ENCODE data around the gene SESN3.

The SESN3 gene

DNA sequence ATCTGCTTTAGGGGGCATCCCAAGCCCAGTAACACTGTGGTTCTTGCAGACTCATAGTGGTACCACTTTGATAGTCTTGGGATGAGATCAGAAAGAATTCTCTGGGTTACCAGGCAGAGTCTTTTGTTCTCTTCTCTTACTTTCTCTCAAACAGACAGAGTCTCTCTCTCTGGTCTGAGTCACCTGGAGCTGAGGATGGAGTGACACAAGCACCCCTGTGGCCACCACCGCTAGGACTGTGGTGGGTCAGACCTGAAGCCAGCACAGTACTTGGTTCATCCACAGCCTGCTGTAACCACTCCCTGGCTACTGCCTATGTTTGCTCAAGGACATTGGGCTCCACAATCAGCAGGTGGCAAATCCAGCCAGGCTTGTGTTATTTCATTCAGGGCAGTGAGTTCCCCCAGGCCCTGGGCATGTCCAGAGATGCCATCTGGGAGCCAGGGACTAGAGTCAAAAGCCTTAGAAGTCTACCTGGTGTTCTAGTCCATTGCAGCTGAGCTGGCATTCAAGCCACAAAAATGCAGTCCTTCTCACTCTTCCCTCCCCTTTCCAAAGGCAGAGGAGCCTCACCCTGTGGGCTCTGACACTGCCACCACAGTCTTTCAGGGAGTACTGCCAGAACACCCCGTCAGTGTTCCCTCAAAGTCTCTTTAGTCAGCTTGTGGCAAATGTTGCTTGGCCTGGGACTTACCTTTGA lies 111.5 kb downstream of the SESN3 start:
- Histone ChIP-seq H3K9me3 (ENCODE audit: low read length) (no peaks in the 10 kb centered on the region), H3K4me3 (ENCODE audit: low read depth, low read length, poor library complexity, severe bottlenecking) (no peak overlapping the region), H2AFZ (ENCODE audit: low read length) (no peak overlapping the region), H3K4me1 (ENCODE audit: insufficient read depth, low read length, severe bottlenecking) (no peaks in the 10 kb centered on the region), H3K27ac (ENCODE audit: low read depth, low read length, poor library complexity, severe bottlenecking) (no peak overlapping the region), H3F3A (ENCODE audit: insufficient read depth, low read length) (no peaks in the 10 kb centered on the region), H3K9me2 (ENCODE audit: low read depth, low read length) (no peaks in the 10 kb centered on the region), H3K79me2 (ENCODE audit: insufficient read depth, low read length) (no peaks in the 10 kb centered on the region), H4K20me1 (ENCODE audit: insufficient read depth, low read length) (no peaks in the 10 kb centered on the region), H3K9ac (ENCODE audit: low read length) (no peak overlapping the region), H3K36me3 (ENCODE audit: insufficient read depth, low read length) (no peaks in the 10 kb centered on the region), H3K4me2 (ENCODE audit: low read length) (no peak overlapping the region), H3K27me3 (ENCODE audit: insufficient read depth, low read length) (no peaks in the 10 kb centered on the region)
- TF ChIP-seq, protein P1, sequence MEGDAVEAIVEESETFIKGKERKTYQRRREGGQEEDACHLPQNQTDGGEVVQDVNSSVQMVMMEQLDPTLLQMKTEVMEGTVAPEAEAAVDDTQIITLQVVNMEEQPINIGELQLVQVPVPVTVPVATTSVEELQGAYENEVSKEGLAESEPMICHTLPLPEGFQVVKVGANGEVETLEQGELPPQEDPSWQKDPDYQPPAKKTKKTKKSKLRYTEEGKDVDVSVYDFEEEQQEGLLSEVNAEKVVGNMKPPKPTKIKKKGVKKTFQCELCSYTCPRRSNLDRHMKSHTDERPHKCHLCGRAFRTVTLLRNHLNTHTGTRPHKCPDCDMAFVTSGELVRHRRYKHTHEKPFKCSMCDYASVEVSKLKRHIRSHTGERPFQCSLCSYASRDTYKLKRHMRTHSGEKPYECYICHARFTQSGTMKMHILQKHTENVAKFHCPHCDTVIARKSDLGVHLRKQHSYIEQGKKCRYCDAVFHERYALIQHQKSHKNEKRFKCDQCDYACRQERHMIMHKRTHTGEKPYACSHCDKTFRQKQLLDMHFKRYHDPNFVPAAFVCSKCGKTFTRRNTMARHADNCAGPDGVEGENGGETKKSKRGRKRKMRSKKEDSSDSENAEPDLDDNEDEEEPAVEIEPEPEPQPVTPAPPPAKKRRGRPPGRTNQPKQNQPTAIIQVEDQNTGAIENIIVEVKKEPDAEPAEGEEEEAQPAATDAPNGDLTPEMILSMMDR (IDR thresholded peaks at IDR 0.05; ENCODE audit: low read length): no peak
- TF ChIP-seq EZH2 (IDR thresholded peaks at IDR 0.05; ENCODE audit: borderline replicate concordance, low read length): no peak

DNA sequence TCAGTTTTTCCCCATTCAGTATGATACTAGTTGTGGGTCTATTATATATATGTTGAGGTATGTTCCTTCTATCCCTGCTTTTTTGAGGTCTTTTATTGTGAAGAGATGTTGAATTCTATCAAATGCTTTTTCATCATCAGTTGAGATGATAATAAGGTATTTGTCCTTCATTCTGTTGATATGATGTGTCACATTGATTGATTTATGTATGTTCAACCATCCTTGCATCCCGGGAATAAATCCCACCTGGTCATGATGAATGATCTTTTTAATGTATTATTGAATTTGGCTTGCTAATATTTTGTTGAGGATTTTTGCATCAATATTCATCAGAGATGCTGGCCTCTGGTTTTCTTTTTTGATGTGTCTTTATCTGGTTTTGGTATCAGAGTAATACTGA lies 115.4 kb downstream of the SESN3 start:
- no peaks in the 10 kb centered on the region for H3K27me3 ChIP-seq (ENCODE audit: insufficient read depth, low read length)
- TF ChIP-seq, protein P1 (IDR thresholded peaks at IDR 0.05; ENCODE audit: low read length): no peak
- TF ChIP-seq EZH2 (IDR thresholded peaks at IDR 0.05; ENCODE audit: borderline replicate concordance, low read length): no peak
- H3K9me2 ChIP-seq (ENCODE audit: low read depth, low read length): no peaks in the 10 kb centered on the region
- H3K4me2 ChIP-seq (ENCODE audit: low read length): no peak overlapping the region
- no peaks in the 10 kb centered on the region for H4K20me1 ChIP-seq (ENCODE audit: insufficient read depth, low read length)
- no peaks in the 10 kb centered on the region for H3F3A ChIP-seq (ENCODE audit: insufficient read depth, low read length)
- no peak overlapping the region for H2AFZ ChIP-seq (ENCODE audit: low read length)
- H3K4me1 ChIP-seq (ENCODE audit: insufficient read depth, low read length, severe bottlenecking): no peaks in the 10 kb centered on the region
- no peak overlapping the region for H3K27ac ChIP-seq (ENCODE audit: low read depth, low read length, poor library complexity, severe bottlenecking)
- no peaks in the 10 kb centered on the region for H3K79me2 ChIP-seq (ENCODE audit: insufficient read depth, low read length)
- H3K4me3 ChIP-seq (ENCODE audit: low read depth, low read length, poor library complexity, severe bottlenecking): no peak overlapping the region
- no peaks in the 10 kb centered on the region for H3K9me3 ChIP-seq (ENCODE audit: low read length)
- no peaks in the 10 kb centered on the region for H3K36me3 ChIP-seq (ENCODE audit: insufficient read depth, low read length)
- H3K9ac ChIP-seq (ENCODE audit: low read length): no peak overlapping the region
